Activated naive CD8-positive, alpha-beta T cell treated with anti-CD3 and anti-CD28 coated beads, Interleukin-2, amount 50 U/mL, for 16 hours (primary cell): Measurements from ENCODE around the gene AZGP1.
"Not testable (repeated sequence)": the region's sequence is repeated elsewhere in the genome, so short reads cannot be mapped to it uniquely, and the experiment has no call there.

Experiments used
- DNase-seq: peaks from one replicate; pipeline ENCODE4 v3.0.0-alpha.2; 2020; ENCODE audit warnings: low read depth, low spot score

AZGP1 gene

DNA sequence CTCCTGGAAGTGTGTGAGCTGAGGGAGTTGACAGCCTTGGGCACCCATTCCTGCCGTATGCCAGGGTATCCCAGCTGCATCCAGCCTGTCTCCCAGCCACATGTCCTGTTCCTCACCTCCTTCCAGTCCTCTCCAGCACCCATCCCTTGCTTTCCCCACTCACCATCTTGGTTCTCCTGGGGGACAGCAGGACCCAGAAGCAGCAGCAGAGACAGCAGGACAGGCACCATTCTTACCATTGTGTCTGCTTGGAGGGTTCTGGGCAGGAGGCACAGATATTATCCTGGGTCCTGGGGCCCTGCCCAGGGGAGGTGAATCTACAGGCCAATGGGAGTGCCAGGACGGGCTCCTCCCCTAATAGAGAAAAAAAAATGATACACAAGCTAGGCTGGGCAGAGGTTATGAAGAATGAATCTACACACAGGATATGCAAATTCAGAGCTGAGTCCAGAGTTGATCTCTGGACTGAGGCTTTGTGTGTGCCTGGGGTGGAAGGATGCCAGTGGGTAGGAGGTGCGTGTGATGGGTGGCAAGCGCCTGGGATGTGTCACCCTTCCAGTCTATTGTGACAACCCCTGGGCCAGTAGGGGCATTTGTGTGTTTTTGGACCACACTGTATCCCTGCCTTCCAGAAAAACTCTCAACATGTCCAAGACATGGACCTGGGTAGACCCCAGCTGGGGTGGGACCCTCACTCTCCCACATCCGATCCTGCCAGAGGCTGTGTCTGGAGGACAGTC, at the start of gene AZGP1:
AZGP1 (minus strand) TSS at position 250 of the 740 bp plus-strand sequence; CDS start at position 239, 11 bp downstream.
- DNase-seq: no peak

DNA sequence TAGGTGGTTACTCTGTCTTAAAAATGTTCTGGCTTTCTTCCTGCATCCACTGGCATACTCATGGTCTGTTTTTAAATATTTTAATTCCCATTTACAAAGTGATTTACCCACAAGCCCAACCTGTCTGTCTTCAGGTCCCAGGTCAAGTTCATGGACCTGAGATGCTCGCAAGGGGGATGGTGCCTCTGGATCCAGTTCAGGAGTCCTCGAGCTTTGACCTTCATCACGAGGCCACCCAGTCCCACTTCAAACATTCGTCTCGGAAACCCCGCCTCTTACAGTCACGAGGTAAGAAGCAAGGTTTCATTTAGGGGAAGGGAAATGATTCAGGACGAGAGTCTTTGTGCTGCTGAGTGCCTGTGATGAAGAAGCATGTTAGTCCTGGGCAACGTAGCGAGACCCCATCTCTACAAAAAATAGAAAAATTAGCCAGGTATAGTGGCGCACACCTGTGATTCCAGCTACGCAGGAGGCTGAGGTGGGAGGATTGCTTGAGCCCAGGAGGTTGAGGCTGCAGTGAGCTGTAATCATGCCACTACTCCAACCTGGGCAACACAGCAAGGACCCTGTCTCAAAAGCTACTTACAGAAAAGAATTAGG, 48.3 kb upstream of the AZGP1 start:
- no peak for DNase-seq

DNA sequence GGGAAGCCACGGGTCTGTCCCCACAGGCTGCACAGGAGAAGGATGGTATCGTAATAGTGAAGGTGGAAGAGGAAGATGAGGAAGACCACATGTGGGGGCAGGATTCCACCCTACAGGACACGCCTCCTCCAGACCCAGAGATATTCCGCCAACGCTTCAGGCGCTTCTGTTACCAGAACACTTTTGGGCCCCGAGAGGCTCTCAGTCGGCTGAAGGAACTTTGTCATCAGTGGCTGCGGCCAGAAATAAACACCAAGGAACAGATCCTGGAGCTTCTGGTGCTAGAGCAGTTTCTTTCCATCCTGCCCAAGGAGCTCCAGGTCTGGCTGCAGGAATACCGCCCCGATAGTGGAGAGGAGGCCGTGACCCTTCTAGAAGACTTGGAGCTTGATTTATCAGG, 47.7 kb upstream of the AZGP1 start:
- DNase-seq: no peak

DNA sequence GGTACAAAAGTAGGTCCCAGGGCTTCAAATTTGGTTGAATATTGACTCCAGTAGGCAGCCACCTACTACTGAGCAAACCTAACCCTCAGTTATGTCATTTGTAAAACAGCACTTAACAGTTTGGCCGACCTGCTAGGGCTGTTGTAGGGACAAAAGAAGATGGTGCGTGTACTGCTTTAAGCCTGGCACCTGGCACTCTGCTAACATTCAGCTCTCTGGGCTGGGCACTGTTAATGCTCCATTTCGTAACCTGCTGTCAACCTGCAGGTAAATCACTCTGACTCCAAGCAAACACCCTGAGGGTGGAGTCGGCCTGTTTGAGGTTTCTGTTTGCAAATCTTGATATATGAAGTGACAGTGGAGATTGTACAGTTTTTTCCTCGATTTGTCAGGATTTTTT, 46.8 kb upstream of the AZGP1 start:
- DNase-seq: no peak

DNA sequence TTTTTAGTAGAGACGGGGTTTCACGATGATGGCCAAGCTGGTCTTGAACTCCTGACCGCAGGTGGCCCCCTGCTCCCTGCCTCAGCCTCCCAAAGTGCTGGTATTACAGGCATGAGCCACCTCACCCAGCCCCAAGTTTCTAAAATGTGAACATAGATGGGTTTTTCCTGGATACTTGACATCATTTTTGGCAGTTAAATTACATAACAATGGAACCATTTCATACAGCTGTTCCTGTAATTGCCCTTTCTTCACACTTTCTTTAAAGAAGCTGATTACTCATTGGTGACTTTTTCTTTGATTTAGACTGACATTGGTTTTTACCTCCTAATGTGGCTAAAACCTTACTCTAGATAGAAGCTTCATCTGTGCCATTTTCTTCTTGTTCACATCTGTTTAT, 45.5 kb upstream of the AZGP1 start:
- no peak for DNase-seq

DNA sequence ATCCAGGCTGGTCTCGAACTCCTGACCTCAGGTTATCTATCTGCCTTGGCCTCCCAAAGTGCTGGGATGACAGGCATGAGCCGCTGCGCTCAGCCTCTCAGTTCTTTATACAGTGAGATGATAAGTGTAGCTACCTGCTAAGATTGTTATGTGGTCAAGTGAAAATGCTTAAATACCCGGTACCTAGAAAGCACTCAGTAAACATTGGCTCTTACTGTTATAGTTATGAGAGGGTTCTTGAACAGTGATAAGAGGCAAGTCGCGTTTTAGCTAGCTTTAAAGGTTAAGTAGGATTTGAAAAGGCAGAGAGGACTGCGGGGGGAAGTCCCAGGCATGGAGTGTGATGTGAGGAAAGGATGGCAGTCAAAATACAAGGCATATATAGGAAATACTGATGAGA, 44.1 kb upstream of the AZGP1 start:
- DNase-seq: no peak

DNA sequence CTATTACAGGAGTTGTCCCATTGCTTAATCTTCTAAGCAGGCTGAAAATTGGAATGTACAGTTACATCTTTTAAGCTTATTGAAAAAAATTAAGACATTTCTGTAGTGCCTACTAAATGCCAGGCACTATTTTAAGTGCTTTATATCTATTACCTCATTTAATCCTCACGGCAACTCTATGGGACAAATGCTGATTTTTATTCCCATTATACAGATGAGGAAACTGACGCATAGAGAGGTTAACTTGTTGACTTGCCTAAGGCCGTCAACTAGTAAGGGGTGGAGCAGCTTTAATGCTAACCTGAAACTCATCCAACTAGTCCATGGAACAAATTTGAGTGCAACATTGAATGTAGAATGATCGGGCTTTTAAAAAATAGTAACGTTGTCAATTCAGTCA, 42.0 kb upstream of the AZGP1 start:
- DNase-seq: no peak

DNA sequence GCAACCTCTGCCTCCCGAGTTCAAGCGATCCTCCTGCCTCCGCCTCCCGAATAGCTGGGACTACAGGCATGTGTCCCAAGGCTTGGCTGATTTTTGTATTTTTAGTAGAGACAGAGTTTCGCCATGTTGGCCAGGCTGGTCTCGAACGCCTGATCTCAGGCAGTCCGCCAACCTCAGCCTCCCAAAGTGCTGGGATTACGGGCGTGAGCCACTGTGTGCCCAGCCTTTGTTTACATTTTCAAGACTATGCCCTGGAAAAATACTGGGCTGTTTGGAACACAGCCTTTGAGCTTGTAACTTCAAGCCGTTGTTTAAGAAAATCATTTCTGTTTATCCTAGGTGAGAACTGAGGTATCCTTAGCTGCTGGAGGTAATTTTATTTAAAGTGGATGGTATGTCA, 41.5 kb upstream of the AZGP1 start:
- DNase-seq: no peak

DNA sequence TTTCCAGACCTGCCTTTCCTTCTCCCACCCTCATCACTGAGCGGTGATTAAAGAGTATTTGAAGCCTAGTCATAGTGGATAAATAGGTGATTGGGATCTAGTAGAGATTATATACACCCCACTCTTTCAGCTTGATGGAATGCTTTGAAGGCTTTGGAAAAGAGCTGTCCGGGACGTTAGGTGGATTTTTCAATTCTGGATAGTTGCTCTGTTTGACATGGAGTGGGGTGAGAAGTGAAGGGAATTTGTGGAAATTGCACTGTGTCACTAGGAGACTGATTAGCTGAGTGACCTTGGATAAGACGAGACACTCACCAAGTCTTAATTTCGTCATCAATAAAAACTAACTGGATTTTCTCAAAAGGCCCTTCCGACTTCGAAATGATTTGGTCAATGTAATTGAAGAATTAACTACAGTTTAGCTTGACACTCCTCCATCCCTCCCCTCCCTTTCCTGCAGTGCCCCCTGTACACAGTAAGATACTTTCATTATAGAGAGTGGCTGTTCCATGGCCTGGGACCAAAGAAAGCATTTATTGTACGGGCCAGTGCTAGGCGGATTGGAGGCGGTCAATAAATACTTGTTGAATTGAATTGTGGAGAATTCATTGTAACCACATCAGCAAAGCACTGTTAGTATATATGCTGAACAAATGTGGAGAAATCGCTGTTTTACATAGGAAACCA, 40.5 kb upstream of the AZGP1 start:
- DNase-seq: no peak

DNA sequence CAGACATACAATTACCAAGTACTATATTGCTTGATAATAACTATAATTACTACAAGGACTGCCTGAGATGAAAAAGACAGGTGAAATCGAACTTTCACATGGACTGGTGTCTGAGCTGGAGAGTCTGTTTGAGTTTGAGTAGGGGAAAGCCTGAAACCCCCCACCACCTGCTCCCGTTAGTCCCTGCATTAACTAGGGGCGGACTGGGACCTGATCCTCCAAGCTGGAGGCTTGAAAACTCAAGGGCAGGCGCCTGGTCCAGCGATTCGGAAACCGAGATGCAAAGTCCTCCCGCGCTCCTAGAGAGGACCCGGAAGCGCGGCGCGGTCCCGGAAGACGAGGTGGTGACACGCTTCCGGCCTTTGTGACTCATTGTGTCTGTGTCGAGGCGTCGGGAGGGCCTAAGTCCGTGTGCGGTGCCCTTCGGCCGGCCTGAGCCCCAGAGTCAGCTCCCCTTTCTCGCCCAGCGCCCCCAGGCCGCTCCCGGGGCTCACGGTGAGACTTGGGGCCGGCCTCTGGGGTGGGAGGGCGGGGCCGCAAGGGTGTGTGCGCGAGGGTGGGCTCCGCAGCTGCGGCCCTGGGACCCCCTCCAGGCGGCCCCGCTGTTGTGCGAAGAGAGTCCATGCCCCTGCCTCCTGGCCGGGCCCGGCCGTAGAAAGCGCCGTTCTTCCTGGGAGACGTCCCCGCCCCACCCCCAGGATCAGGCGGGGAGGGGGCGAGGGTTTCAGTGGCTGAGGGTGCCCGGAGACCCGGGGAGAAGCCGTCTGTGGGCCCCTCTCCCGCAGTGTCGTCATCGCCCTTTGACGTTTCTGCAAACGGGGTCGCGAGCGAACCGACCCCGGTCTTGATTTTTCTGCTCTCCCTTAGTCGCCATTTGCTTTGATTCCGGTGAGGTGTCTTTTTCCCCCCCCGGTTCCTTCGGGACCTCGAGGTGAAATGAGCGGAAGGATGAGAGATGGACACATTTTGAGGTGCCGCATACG, 39.7 kb upstream of the AZGP1 start, which contains the start of gene ZKSCAN1:
ZKSCAN1 (plus strand) TSS at position 365 of the 983 bp plus-strand sequence. CDS start 7,911 bp downstream, outside the sequence.
- peak; percentile 63 for DNase-seq

DNA sequence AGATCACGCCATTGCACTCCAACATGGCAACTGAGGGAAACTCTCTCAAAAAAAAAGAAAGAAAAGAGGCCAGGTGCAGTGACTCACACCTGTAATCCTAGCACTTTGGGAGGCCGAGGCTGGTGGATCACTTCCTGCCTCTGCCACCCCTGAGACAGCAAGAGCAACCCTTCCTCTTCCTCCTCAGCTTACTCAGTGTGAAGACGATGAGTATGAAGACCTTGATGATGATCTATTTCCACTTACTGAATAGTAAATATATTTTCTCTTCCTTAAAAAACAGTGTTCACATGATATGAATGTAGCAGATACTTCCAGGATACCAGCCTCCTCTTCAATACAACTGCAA, 37.5 kb upstream of the AZGP1 start:
- no peak for DNase-seq

DNA sequence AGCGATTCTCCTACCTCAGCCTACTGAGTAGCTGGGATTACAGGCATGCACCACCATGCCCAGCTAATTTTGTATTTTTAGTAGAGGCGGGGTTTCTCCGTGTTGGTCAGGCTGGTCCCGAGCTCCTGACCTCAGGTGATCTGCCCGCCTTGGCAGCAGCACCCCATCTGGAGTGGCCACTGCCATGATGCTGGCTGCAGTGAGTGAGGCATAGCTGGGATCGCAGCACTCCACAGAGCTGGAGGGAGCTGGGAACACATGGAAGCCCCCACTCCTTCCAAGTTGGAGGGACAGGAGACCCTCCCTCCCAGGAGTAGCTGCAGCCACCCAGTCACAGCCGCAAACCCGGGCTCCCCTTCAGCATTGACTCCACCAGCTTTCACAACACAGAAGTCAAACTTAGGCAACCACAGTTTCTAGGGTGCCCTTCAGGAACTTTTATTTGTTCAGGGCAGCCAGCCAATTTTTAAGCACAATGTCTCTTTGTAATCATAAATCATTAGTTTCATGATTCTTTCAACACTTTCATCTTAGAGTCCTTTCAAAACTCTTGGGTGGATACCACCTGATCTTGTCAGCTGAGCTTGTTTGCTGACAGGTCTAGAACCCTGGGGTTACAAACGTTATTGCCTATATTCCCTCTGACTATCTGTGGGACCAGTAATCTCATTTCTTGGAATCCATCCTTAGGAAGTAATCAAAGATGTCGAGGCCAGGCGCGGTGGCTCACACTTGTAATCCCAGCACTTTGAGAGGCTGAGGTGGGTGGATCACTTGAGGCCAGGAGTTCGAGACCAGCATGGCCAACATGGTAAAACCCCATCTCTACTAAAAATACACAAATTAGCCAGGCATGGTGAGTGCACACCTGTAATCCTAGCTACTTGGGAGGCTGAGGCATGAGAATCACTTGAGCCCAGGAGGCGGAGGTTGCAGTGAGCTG, 36.8 kb upstream of the AZGP1 start:
- not testable (repeated sequence) for DNase-seq

DNA sequence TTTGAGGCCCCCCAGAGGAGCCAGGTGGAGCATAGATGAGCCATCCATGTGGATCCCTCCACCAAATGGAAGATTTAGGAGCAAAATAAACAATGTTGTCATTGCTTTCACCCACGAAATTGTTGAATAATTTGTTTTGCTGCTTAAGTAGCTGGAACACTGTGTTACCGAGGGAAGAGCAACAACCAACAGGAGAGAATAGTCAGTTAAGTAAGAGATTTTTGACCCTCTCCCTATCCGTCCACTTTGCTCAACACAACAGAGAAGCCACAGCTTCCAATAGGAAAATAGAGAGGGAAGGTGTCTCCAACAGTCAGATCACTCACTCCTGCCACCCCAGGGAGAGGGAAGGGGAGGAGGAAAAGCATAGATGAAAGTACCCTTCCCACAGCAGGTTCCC, 35.7 kb upstream of the AZGP1 start:
- DNase-seq: no peak

DNA sequence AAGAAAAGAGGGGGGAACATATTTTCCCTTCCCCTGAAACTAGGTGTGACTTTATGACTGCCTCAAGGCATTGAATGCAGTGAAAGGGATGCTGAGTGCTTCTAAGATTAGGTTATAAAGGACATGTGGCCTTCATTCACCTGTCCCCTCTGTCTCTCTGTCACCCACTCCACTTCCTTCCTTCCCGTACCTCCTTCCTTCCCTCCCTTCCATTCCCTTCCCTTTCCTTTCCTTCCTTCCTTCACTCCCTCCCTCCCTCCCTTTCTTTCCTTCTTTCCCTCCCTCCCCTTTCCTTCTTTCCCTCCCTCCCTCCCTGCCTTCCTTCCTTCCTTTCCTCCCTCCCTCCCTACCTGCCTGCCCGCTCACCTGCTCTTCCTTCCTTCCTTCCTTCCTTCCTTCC, 35.1 kb upstream of the AZGP1 start:
- no peak for DNase-seq

DNA sequence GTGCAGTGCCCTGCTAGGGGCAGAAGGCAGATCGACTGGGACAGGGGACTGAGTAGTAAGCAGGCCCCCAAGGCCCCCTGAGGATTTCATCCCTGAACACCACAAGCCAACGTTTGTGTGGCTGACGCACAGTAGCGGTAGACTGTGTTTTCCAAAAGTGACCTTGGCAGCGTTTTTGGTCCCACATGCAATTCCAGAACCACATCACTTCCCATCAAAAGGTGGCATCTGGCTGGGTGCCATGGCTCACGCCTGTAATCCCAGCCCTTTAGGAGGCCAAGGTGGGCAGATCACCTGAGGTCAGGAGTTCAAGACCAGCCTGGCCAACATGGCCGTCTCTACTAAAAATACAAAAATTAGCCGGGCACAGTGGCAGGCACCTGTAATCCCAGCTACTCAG, 34.1 kb upstream of the AZGP1 start:
- not testable (repeated sequence) for DNase-seq

DNA sequence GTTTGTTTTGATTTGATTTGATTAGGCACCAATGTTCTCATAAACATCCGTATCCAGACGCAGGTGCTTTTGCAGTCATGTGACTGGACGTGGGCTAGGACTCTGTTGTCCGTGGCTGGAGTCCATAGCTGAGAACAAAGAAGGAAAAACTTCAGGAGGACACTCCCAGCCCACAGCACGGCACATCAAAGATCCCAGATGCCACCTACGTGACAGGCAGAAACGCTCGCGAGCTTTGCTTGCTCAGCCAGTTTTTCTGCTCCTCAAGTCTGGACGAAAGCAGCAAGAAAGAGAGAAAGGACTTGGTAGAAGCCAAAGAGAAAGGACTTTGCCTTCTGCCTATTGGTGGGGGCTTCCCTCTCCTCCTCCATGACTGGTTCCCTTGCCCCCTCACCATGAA, 32.7 kb upstream of the AZGP1 start:
- no peak for DNase-seq

DNA sequence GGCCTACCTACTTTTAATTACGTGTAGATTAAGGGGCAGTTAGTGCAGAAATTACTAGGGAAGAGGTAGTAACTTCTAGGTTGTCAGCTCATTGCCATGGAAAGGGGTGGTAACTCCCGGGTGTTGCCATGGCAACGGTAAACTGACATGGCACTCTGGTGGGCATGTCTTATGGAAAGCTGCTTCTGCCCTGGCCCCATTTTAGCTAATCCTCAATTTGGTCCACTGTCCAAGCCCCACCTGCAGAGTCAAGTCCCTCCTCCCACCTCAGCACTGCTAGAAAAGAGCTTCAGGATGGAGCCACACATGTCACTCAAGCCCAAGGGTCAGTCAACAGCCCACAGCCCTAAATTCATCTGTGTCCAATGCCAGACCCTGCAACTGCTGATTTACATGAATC, 32.1 kb upstream of the AZGP1 start:
- no peak for DNase-seq

DNA sequence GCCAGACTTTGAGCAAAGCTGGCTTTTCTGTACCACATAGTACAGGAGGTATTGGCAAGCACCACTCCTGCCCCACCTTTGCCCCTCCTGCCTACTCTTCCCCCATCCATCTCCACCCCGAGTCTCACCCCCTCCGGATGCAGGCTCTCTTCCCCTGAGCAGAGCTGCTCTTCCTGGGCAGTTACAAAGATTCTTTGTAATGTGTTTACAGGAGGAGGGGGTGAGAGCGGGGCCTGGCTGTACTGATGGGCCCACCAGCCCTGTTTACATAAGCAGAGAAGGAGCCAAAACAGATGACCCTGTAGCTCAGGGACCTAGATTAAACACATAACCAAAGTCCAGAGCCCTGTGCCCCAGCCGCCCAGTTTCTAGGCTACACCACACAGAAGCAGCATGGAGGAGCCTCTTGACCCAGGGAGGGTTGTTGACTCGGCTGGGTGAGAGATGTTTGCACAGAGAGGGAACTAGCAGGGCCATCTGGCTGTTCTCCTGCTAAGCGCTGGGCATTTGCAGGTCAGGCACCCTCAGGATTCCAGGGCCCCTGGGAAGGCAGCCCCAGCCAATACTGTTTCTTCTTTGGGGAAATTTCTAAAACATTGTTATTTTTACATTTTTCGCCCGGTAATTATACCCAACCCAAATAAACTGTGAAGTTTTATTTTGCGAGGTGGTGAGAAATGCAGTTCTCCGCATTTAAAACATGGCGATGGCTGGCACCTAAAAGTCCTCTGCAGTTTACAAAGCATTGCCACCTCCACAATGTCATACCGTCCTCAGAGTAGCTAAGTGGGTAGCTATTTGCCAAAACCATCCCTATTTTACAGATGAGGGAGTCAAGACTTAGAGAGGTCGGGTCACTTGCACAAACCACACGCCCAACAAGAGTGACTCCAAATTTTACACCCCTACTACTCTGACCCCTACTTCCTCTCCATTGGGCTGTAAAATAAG, 28.2 kb upstream of the AZGP1 start:
- no peak for DNase-seq

DNA sequence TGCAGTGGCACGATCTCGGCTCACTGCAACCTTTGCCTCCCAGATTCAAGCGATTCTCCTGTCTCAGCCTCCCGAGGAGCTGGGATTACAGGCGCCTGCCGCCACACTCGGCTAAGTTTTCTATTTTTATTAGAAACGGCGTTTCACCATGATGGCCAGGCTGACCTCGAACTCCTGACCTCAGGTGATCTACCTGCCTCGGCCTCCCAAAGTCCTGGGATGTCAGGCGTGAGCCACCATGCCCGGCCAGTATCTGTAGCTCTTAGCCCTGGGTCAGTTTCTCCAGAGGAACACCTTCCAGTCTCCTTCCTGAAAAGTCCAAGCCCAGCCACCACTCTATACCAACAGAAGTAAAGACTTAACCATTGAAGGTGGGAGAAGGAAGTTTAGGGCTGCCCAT, 24.4 kb upstream of the AZGP1 start:
- DNase-seq: no peak
